ENCODE results near the gene AUTS2. TPM values are rescaled to one million over a fixed set of nuclear protein-coding genes. Genes with fewer than 3 reads are reported as not detected.

Gene AUTS2
- total RNA-seq, 2 experiments from 2014 or later, result 17.5 to 23.8 TPM

DNA sequence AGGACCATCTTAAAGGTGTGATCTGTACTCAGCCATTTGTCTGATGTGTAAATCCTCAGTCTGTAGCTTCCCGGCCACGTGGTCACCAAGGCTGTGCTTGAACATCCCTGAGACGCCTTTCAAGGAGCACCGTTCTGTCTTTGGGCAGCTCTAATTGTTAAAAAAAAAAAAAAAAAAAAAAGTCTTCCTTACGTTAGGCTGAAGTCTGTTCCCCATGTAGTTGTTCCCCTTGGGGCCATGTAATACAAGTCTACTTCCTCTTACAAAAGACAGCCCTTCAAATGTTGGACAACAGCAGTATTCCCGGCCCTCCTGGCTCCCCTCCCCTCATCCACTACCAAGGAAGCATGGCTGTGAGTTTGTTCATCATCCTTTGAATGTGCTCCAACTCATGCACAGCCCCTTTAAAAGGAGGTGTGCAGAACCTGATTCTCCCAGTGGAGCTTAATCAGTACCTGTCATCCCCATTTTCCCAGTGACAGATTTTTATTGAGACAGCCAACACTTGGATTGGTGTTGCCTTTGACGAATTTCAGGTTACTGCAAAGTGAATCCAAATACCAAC is 1141.5 kb downstream of the AUTS2 start:
- Mint-ChIP-seq H3K4me3 (no peak overlapping the region), H3K9me3 (no peaks in the 10 kb centered on the region), H3K36me3 (no peaks in the 10 kb centered on the region), H3K4me1 (no peaks in the 10 kb centered on the region), H3K27me3 (peaks cover 9% of the 10 kb centered on the region), H3K27ac (no peak overlapping the region)
- POLR2A ChIA-PET, result no interaction called here
- ATAC-seq (ENCODE audit: low read depth) (no peak), DNase-seq (no peak)

DNA sequence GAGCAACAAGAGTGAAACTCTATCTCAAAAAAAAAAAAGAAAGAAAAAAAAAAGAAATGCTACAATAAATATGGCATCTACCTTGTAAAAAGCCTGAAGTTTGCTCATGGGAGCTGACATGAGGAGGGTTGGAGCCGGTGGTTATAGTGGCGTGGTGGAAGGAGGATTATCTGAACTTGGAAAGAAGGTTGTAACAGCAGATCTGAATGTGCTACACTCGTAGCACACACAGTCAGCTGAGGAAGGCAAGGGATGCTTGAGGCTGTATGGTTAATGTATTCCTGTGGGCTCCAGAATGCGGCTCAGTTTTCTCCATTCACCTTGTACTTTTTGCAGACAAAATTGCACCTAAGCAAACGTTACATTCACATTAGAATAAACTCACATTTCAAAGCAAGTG is 1143.4 kb downstream of the AUTS2 start:
- H3K27ac Mint-ChIP-seq, result no peak overlapping the region
- H3K27me3 Mint-ChIP-seq, result peaks cover 4% of the 10 kb centered on the region
- H3K4me3 Mint-ChIP-seq, result no peak overlapping the region
- H3K9me3 Mint-ChIP-seq, result no peaks in the 10 kb centered on the region
- ATAC-seq (ENCODE audit: low read depth), result no peak
- H3K36me3 Mint-ChIP-seq, result no peaks in the 10 kb centered on the region
- no peaks in the 10 kb centered on the region for H3K4me1 Mint-ChIP-seq
- POLR2A ChIA-PET, result no interaction called here
- DNase-seq, result no peak

DNA sequence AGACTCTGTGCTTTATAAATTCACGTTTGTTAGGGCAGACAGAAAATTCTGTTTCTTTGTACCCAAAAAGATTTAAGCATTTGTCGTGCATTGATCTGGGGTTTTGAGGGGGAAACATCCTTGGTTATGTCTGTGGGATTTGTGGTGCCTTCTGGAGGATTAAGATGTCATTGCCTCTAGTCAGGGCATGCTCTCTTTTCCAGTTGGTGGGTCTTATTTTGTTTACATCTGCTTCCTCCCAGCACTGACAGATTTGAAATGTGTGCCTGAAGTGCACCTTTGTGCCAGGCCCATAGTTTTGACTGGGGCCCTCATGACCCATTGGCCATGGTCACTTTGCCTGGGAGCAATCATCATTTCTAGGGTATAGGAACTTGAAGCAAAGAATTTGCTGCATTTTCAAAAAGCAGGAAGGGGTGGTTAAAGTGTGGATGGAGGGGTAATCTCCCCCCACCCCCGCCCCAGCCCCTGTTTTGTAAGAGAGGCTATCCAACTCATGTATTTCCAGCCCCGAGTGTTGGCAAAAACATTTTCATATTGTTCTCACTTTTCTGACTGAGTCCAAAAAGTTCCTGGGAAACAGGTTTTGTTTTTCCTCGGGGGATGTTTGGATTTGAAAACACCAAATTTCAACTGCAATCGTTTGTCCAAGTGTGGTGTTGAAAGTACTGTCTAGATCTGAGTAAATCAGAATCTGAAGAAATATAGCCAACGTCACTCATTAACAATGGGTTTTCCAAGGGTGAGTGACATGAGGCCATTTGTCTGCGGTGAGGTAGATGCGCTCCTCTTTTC is 1145.5 kb downstream of the AUTS2 start:
- H3K36me3 Mint-ChIP-seq, result no peaks in the 10 kb centered on the region
- no peaks in the 10 kb centered on the region for H3K9me3 Mint-ChIP-seq
- no peak overlapping the region for H3K4me3 Mint-ChIP-seq
- POLR2A ChIA-PET, result no interaction called here
- DNase-seq, result no peak
- no peak overlapping the region for H3K27ac Mint-ChIP-seq
- H3K4me1 Mint-ChIP-seq, result no peaks in the 10 kb centered on the region
- no peak for ATAC-seq (ENCODE audit: low read depth)
- peaks cover 3% of the 10 kb centered on the region for H3K27me3 Mint-ChIP-seq

DNA sequence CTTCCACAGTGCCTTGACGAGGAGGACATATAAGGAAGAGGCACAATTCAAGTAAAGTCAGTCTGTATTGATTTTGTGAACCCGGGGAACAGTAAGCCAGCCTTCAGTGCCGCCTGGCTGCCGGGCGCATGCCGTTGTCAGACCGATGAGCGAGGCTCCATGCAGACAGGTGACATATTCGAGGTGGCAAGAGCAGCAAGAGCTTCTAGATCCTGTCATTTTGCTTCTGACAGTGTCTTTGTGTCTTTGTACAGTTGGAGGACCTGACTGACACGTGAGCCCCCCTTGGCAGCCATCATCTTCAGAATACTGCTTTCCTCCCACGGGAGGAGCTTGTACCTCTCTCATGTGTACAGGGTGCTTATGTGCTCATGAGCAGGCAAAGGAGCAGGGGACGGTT is 1146.2 kb downstream of the AUTS2 start:
- Mint-ChIP-seq H3K4me1 (no peaks in the 10 kb centered on the region), H3K27ac (no peak overlapping the region)
- POLR2A ChIA-PET, result no interaction called here

DNA sequence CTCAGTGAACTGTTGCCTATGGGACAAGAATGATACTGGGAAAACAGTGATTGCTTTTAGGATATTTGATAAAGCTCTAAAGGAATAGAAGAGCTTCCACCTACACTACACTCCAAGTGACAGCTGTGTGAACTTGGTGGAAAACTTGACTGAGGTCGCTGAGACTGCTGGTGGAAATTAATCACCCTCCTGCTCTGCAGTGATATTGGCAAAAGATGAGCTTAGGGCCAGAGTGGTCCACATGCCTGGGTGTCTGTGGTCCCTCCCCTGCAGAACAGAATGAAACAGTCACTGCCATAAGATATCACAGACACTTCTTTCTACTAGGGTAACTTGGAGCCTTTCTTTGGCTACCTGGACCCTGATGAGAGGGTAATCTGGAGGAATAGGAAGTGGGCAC is 1151.6 kb downstream of the AUTS2 start:
- peaks cover 1% of the 10 kb centered on the region for H3K9me3 Mint-ChIP-seq
- POLR2A ChIA-PET, result no interaction called here
- no peaks in the 10 kb centered on the region for H3K27me3 Mint-ChIP-seq
- no peak overlapping the region for H3K27ac Mint-ChIP-seq
- no peak for ATAC-seq (ENCODE audit: low read depth)
- H3K4me3 Mint-ChIP-seq, result no peak overlapping the region
- H3K36me3 Mint-ChIP-seq, result no peaks in the 10 kb centered on the region
- DNase-seq, result no peak
- H3K4me1 Mint-ChIP-seq, result no peaks in the 10 kb centered on the region

More for the DNA sequence above, 1146.2 kb downstream of the AUTS2 start:
- DNase-seq (no peak), ATAC-seq (ENCODE audit: low read depth) (no peak)
- no peaks in the 10 kb centered on the region for H3K27me3 Mint-ChIP-seq
- H3K9me3 Mint-ChIP-seq, result no peaks in the 10 kb centered on the region
- H3K4me3 Mint-ChIP-seq, result no peak overlapping the region
- H3K36me3 Mint-ChIP-seq, result no peaks in the 10 kb centered on the region

DNA sequence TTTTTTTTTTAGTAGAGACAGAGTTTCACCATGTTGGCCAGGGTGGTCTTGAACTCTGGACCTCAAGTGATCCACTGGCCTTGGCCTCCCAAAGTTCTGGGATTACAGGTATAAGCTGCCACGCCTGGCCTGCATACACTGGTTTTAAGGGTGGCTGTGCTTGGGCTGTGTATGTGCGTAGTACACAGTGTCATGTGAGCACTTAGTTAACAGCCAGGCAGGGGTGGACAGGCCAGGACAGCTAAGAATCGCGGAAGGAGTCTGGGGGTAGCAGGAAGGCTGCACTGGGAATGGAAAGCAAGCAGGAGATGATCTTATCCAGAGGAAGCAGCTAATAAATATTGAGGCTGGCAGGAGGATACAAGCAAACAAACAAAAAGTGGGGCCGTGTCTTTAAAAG is 1153.6 kb downstream of the AUTS2 start:
- no peak overlapping the region for H3K4me3 Mint-ChIP-seq
- ATAC-seq (ENCODE audit: low read depth) (no peak), DNase-seq (no peak)
- H3K4me1 Mint-ChIP-seq, result no peaks in the 10 kb centered on the region
- H3K27ac Mint-ChIP-seq, result no peak overlapping the region
- no peaks in the 10 kb centered on the region for H3K36me3 Mint-ChIP-seq
- H3K27me3 Mint-ChIP-seq, result no peaks in the 10 kb centered on the region
- POLR2A ChIA-PET, result no interaction called here
- H3K9me3 Mint-ChIP-seq, result peaks cover 1% of the 10 kb centered on the region

DNA sequence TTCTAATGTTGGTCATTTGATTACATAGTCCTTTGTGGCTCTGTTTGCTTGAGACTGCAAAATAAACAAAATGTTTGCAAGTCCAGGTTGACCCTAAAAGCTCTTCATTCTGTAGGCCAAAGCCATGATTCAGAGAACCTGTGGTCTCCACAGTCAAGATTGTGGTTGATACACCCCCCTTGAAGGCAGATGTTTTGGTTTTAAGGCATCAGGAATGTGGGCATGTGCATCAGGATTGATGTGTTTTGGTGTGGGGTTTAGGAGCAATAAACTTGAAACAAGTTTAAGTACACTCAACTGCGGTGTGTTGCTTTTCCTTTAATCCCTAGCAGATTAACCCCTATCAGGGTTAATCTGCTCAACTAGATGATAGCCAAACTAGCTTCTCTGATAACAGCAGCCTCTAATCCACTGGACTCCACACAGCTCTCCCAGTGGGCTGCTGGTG is 1154.5 kb downstream of the AUTS2 start:
- no peaks in the 10 kb centered on the region for H3K36me3 Mint-ChIP-seq
- H3K4me1 Mint-ChIP-seq, result no peaks in the 10 kb centered on the region
- ATAC-seq (ENCODE audit: low read depth) (no peak), DNase-seq (no peak)
- peaks cover 1% of the 10 kb centered on the region for H3K9me3 Mint-ChIP-seq
- POLR2A ChIA-PET, result interaction anchor here (0.6 kb wide), 1 partner anchor 1664 kb away, joined by 4 read pairs; no protein-coding TSS in a partner anchor
- H3K4me3 Mint-ChIP-seq, result no peak overlapping the region
- no peaks in the 10 kb centered on the region for H3K27me3 Mint-ChIP-seq
- H3K27ac Mint-ChIP-seq, result no peak overlapping the region

DNA sequence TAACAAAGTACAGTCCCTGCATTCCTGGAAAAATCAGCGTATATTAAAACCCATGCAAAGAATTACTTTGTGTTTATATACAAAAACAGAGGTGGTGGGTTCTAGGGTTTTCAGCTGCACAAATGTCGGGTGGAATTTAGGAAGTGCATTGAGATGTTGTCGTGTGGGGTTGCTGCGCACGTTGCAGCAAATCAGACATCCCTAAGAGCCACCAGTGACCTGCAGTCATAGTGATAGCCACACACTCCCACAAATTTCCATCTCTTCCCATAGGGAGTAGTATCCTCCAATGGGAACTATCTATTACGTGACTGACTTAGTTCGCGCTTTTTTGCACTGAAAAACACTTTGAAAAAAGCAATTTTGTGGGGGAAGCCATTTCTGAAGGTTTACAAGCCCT is 1158.5 kb downstream of the AUTS2 start:
- no peaks in the 10 kb centered on the region for H3K27me3 Mint-ChIP-seq
- DNase-seq (no peak), ATAC-seq (ENCODE audit: low read depth) (no peak)
- no peak overlapping the region for H3K27ac Mint-ChIP-seq
- no peaks in the 10 kb centered on the region for H3K4me1 Mint-ChIP-seq
- no peak overlapping the region for H3K4me3 Mint-ChIP-seq
- peaks cover 1% of the 10 kb centered on the region for H3K9me3 Mint-ChIP-seq
- POLR2A ChIA-PET, result no interaction called here
- no peaks in the 10 kb centered on the region for H3K36me3 Mint-ChIP-seq

DNA sequence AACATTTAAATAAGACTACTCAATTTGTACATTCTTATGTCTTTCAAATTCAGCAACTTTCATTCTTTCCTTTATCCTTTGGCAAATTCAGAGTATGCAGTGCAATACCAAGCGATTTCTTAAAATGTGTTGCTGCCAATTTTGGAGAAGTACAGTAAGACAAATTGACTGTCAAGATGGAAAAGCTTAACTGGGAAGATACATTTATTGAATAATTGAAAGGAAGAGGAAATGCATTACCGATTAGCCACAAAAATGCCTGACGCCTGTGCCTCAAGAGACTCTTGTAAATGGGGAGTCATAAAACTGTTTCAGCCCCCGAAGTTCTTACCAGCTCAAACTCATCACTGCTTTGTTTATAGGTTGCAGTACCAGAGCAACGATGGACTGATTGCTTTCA is 1160.4 kb downstream of the AUTS2 start:
- no peak for DNase-seq
- Mint-ChIP-seq H3K4me3 (no peak overlapping the region), H3K36me3 (no peaks in the 10 kb centered on the region), H3K27ac (no peak overlapping the region), H3K27me3 (no peaks in the 10 kb centered on the region), H3K9me3 (no peaks in the 10 kb centered on the region), H3K4me1 (no peaks in the 10 kb centered on the region)
- ATAC-seq (ENCODE audit: low read depth), result no peak
- POLR2A ChIA-PET, result no interaction called here

DNA sequence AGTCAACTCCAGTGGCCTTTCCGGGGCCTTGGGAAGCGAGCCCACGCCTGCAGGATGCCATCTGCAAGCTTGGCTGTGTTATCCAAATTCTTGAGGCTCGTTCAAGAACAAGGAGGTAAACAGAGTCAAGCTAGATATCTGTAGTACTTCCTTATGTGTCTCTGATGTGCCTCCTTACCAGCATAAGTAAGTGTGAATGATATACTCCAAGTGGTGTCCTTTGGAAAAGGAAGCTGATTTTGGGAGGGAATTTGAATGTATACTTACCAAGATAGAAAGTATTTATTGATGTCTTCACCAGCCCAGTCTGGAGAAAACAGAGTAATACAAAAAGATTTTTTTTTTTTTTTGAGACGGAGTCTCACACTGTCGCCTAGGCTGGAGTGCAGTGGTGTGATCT is 1161.4 kb downstream of the AUTS2 start:
- no peak overlapping the region for H3K4me3 Mint-ChIP-seq
- POLR2A ChIA-PET, result no interaction called here
- DNase-seq (no peak), ATAC-seq (ENCODE audit: low read depth) (no peak)
- H3K9me3 Mint-ChIP-seq, result no peaks in the 10 kb centered on the region
- H3K27me3 Mint-ChIP-seq, result no peaks in the 10 kb centered on the region
- H3K27ac Mint-ChIP-seq, result no peak overlapping the region
- H3K4me1 Mint-ChIP-seq, result no peaks in the 10 kb centered on the region
- no peaks in the 10 kb centered on the region for H3K36me3 Mint-ChIP-seq

DNA sequence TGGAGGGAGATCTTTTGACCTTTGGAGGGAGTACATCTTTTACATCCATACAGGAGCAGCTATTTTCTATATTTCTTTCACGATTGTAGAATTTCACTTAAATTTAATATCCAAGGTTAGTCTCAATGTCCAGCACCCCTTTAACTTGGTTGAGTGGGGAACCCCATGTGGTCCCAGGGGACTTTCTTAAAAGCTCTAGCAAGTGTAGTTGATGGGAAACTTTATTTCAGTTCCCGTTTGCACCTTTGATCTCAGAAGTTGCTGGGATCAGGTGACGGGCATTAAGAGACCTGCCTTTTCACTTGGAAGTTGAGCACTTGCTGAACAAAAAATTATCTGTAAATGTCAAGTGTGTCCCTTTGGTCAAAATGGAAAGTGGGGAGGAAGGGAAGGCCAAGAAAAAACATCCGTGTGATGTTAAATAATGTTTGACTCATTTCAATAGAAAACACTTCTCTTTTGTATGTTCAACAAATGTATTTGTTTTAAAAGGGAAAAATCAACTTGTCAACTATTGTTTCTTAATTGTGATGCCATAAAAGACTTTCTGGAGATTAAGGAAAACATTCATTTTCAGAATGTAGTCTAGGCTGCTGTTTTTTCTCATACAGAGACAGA is 1163.5 kb downstream of the AUTS2 start:
- Mint-ChIP-seq H3K9me3 (no peaks in the 10 kb centered on the region), H3K27me3 (no peaks in the 10 kb centered on the region), H3K36me3 (no peaks in the 10 kb centered on the region), H3K4me1 (no peaks in the 10 kb centered on the region), H3K4me3 (no peak overlapping the region), H3K27ac (no peak overlapping the region)
- DNase-seq, result no peak
- POLR2A ChIA-PET, result no interaction called here
- ATAC-seq (ENCODE audit: low read depth), result no peak

DNA sequence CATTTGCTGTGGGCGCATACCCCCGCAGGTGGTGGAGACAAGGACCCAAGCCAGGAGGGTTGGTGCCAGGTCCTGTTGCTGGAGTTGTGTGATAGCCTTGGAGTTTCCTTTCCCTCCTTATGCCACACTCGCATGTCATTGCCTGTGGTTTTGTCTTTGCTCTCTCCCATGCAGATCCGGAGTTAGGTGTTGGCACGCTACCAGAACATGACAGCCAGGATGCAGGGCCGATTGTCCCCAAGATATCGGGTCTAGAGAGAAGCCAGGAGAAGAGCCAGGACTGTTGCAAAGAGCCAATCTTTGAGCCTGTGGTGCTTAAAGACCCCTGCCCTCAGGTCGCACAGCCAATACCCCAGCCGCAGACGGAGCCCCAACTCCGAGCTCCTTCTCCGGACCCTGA is 1164.4 kb downstream of the AUTS2 start:
- no peak for DNase-seq
- H3K9me3 Mint-ChIP-seq, result no peaks in the 10 kb centered on the region
- H3K36me3 Mint-ChIP-seq, result no peaks in the 10 kb centered on the region
- no peaks in the 10 kb centered on the region for H3K4me1 Mint-ChIP-seq
- no peak for ATAC-seq (ENCODE audit: low read depth)
- POLR2A ChIA-PET, result no interaction called here
- no peak overlapping the region for H3K27ac Mint-ChIP-seq
- no peak overlapping the region for H3K4me3 Mint-ChIP-seq
- no peaks in the 10 kb centered on the region for H3K27me3 Mint-ChIP-seq

DNA sequence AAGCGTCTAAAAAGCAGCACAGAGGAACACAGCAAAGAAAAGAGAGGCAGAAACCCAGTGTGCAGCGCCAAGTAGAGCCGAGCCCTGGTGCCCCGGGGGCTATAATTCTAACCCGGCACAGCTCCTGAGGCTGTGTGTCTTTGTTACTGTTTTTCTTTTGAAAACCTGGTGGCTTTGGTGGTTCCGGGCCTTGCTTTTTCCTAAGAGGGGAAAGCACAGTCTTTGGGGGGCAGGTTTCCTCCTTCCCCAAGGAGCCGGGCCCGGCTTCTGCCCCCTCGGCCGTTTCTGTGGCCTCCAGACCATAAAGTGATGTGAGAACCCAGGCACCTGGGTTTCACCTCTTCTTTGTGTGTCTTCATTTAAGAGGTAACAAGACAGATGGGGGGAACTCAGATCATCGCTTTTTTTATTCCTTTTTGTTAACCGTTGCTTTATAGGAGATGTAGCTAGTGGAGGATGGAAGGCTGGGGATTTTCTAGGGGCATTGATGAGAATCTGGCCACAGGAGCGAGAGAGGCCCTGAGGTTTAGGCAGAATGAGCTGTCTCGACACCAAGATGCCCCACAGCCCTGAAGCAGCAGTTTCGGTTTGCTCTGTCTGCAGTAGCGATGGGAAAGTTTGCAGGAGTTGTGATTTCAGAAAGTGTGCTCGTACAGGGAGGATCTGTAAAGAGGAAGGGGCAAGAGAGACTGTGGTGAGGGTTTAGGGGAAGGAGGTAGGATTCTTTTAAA is 1165.9 kb downstream of the AUTS2 start:
- Mint-ChIP-seq H3K36me3 (no peaks in the 10 kb centered on the region), H3K4me3 (no peak overlapping the region), H3K4me1 (no peaks in the 10 kb centered on the region), H3K27me3 (no peaks in the 10 kb centered on the region), H3K27ac (no peak overlapping the region), H3K9me3 (no peaks in the 10 kb centered on the region)
- DNase-seq, result no peak
- POLR2A ChIA-PET, result no interaction called here
- no peak for ATAC-seq (ENCODE audit: low read depth)

Measured in activated naive CD8-positive, alpha-beta T cell treated with anti-CD3 and anti-CD28 coated beads, Interleukin-2, amount 10 ng/mL, durations not matched to agents 7 days and 5 days (primary cell).